HG03460 (cell line): ENCODE results near the gene LMBR1.
"Not testable (repeated sequence)": the region's sequence is repeated elsewhere in the genome, so short reads cannot be mapped to it uniquely, and the experiment has no call there.

Experiments used
- ATAC-seq: cut with Tn5 transposase; IDR thresholded peaks from one replicate; pipeline ENCODE4 v1.9.1; 2021; ENCODE audit not compliant: unreplicated experiment

LMBR1 gene

GRCh38 chr7:156661637-156662036, 231.3 kb downstream of the LMBR1 start:
- ATAC-seq, result no peak

- ATAC-seq, result no peak
Observed at GRCh38 chr7:156659961-156660360, 233.0 kb downstream of the LMBR1 start.

- ATAC-seq, result no peak
Observed at GRCh38 chr7:156659203-156659602, 233.8 kb downstream of the LMBR1 start.

GRCh38 chr7:156657681-156658080, 235.3 kb downstream of the LMBR1 start:
- ATAC-seq, result no peak

- no peak for ATAC-seq
Observed at GRCh38 chr7:156656598-156656997, 236.4 kb downstream of the LMBR1 start.

GRCh38 chr7:156655983-156656382, 237.0 kb downstream of the LMBR1 start:
- ATAC-seq, result no peak

GRCh38 chr7:156655251-156655650, 237.7 kb downstream of the LMBR1 start:
- no peak for ATAC-seq

- no peak for ATAC-seq
Observed at GRCh38 chr7:156654511-156655234, 238.3 kb downstream of the LMBR1 start.

GRCh38 chr7:156652886-156653568, 240.0 kb downstream of the LMBR1 start:
- ATAC-seq, result no peak

- no peak for ATAC-seq
Observed at GRCh38 chr7:156651474-156651873, 241.5 kb downstream of the LMBR1 start.

- no peak for ATAC-seq
Observed at GRCh38 chr7:156650042-156650441, 242.9 kb downstream of the LMBR1 start.

- ATAC-seq, result not testable (repeated sequence)
Observed at GRCh38 chr7:156647330-156647729, 245.7 kb downstream of the LMBR1 start.

- no peak for ATAC-seq
Observed at GRCh38 chr7:156642306-156643045, 250.5 kb downstream of the LMBR1 start.

GRCh38 chr7:156640949-156641485, 252.0 kb downstream of the LMBR1 start:
- ATAC-seq, result peak; percentile 53

GRCh38 chr7:156640257-156640948, 252.6 kb downstream of the LMBR1 start, which contains the start of gene RNF32:
Gene RNF32, plus strand, starts transcription at chr7:156640774. Its CDS starts 3,104 bp downstream, at chr7:156643878.
- ATAC-seq, result peak; percentile 81

GRCh38 chr7:156639426-156640256, 253.3 kb downstream of the LMBR1 start:
- ATAC-seq, result no peak

- ATAC-seq, result no peak
Observed at GRCh38 chr7:156638443-156639077, 254.4 kb downstream of the LMBR1 start.

GRCh38 chr7:156637093-156637492, 255.9 kb downstream of the LMBR1 start:
- not testable (repeated sequence) for ATAC-seq
